GM12873 (cell line): ENCODE measurements around the gene LCA5.

Source experiments
- TF ChIP-seq, protein P1 (sequence below): IDR thresholded peaks from 2 replicates; pipeline ENCODE4 v1.5.1; 2012; ENCODE audit warnings: low read depth, mild to moderate bottlenecking, moderate library complexity, low read length, control low read depth; ENCODE audit not compliant: insufficient read depth; ENCODE audit errors: missing control alignments

The LCA5 gene

DNA sequence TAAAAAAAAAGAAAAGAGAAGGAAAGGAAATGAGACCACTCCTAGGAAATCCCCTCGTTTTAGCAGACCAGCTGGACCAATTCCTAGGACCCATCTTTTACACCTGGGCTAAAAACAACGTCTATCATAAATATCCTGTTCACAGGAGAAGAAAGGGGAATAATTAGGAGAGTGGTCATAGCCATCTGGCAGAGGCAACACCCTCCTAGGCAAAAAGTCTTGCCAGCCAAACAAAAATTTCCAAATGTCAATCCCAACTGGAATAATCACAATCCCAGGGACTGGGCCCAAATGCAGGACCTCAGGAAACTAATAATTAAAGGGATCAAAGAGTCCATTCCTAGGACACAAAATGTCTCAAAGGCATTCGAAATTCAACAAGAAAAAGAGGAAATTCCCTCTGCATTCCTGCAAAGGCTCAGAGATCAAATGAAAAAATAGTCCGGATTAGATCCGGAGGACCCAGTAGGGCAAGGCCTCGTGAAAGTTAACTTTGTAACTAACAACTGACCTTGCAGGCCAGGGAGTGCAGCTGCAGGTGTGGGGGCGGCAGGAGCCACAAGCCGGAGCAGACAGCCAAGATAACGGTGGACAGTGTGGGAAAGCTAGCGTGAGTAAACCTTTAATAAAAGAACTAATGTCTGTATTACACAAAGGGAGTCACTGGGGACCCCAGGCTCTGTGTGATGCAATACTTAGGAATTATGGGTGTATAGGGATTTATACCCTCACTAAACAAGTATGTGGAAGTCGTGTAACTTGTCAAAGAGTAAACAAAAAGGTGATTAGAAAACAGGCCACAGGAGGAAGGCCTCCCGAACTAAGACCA lies 11.7 kb downstream of the LCA5 start:
- TF ChIP-seq, protein P1, sequence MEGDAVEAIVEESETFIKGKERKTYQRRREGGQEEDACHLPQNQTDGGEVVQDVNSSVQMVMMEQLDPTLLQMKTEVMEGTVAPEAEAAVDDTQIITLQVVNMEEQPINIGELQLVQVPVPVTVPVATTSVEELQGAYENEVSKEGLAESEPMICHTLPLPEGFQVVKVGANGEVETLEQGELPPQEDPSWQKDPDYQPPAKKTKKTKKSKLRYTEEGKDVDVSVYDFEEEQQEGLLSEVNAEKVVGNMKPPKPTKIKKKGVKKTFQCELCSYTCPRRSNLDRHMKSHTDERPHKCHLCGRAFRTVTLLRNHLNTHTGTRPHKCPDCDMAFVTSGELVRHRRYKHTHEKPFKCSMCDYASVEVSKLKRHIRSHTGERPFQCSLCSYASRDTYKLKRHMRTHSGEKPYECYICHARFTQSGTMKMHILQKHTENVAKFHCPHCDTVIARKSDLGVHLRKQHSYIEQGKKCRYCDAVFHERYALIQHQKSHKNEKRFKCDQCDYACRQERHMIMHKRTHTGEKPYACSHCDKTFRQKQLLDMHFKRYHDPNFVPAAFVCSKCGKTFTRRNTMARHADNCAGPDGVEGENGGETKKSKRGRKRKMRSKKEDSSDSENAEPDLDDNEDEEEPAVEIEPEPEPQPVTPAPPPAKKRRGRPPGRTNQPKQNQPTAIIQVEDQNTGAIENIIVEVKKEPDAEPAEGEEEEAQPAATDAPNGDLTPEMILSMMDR: no peak

DNA sequence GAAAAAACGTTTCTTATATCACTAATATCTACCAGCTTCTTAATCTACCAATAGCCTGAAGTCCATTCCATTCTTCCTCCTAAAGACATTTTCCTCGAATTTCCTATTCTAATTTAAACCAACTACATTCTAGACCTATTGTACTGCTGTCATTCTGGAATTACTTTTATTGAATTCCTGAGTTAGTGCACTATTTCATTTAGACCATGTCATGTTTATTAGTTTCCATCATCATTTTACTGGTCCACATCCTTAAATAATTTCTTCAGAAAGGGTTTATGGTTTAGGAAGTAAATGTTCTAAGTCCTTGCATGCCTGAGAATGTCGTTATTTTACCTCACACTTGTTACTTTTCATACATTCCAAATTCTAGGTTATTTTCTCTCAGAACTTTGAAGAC lies 13.2 kb downstream of the LCA5 start:
- TF ChIP-seq, protein P1: no peak

DNA sequence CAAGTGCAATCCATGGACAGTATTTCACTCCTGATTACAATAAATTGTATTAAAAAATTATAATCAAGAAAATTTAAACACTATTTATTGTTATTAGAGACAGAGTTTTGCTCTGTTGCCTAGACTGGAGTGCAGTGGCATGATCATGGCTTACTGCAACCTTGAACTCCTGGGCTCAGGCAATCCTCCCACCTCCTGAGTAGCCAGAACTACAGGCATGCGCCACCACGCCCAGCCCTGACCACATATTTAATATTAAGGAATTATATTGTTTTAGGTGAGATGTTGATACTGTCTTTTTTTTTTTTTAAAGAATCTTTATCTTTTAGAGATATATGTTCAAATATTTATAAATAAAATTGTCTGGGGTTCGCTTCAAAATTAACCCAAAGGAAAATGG lies 14.6 kb downstream of the LCA5 start:
- TF ChIP-seq, protein P1: no peak

DNA sequence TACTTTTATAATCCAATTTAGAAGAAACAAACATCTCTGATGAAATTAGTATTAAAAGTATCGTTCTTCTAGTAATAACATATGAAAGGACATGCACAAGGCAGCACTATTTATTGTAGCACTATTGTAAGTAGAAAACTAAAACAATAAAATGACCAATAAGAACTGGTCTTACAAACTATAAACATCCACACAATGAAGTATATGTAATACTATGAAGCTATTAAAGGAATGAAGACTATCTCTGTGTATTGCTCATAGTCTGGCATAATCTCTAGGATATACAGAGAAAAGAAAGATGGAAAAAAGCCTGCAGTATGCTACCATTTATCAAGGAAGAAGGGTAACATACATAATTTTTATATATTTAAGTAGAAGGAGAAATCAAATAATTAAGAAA lies 16.7 kb downstream of the LCA5 start:
- TF ChIP-seq, protein P1: no peak

DNA sequence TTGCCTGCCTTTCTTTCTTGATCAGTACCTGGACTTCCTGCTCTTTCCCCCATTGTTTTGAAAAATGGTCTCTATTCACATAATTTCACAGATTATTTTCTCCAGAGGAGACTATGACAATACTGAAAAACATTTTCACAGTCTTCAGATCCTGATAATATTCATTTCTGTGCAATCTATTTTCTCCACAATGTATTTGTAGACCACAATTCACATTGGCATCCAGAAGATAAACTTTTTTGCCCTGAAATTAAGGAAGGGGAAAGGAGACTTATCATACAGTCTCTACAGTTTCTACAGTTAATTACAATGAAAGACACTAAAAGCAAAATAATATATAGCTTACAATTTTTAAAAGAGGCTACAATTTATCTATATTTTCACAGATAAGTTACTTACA lies 18.4 kb downstream of the LCA5 start:
- TF ChIP-seq, protein P1: no peak

DNA sequence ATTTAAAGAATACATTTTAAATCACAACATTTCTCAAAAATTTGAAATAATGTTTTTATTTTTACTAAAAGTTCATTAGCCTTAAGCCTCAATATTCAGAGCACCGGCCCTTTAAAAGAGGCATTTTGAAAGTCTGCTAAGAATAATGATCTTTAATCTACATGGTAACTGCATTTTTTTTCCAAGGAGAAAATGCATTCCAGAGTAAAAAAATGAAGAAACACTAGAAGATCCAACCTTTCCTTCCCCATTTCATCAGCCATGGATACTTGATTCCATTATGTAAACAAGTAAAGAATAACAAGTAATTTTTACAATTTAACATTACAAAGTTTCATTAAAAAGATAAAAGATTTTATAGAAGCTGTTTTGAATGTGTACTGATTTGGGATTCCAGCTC lies 21.8 kb downstream of the LCA5 start:
- TF ChIP-seq, protein P1: no peak

DNA sequence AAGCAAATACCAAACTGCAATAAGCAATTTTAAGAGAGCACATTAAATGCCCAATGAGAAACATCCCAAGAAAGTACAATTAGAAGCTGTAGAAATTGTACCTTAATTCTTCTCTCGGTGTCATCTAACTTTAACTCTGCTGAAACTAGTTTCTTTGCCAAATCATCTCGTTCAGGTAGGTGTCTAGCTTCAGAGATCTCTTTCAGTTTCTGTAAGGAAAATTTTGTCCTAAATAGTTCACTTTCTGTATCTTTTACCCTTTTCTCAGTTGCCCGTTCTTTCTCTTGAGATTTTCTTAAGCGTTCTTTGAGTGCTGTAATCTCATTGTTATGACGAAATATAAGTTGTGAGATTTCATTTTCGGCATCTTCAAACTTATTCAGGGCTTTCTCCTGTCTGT lies 24.1 kb downstream of the LCA5 start:
- TF ChIP-seq, protein P1: no peak

DNA sequence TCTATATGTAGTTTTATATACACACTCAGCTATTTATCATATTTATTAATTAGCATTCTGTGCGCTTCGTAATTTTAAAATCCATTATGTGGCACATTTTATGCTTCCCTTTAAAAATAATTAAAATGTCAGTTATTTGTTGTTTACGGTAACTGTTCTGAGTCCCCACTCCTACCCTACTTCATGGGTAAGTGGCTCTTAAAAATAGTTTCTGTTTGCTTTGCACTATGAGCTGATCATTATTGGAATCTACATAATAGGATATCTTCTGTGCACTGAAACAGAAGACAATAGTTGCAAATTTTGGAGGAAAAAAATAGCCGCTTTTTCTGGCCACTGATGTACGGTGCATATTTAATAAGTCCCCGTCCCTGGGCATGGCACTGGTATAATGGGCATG lies 25.2 kb downstream of the LCA5 start:
- TF ChIP-seq, protein P1: no peak
